Activated CD8-positive, alpha-beta memory T cell treated with anti-CD3 and anti-CD28 coated beads for 4 hours (primary cell): ENCODE data around the gene C12orf75.
"Not testable (repeated sequence)": the region's sequence is repeated elsewhere in the genome, so short reads cannot be mapped to it uniquely, and the experiment has no call there.

ENCODE experiments used
- DNase-seq, 2 donors: peaks; one replicate each; pipeline ENCODE4 v3.0.0-alpha.2; 2020; ENCODE audit warnings: low read depth in 2 of 2

The C12orf75 gene

GRCh38 chr12:105377077-105377476 lies 46.6 kb downstream of the C12orf75 start:
- DNase-seq = no peak

DNA sequence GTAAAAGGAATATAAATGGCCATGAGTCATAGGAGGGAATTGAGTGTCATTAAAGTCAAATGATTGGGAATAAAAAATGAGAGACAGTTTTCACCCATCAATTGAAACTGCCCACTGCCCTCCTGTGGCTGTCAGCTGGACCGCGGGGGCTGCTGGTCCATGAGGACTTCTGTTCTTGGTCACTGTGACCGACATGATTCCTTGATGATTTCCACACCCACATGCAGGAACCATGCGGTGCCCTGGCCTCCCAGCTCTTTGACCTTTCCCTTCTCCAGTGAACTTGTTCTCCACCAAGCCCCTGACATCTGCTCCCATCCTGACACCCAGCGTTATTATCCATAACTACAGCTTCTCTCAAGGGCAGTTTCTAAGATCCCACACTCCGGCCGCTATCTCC lies 48.4 kb downstream of the C12orf75 start:
- DNase-seq = no peak

- DNase-seq = no peak
Observed at GRCh38 chr12:105382771-105383622, 52.5 kb downstream of the C12orf75 start.

GRCh38 chr12:105384220-105384619 lies 53.7 kb downstream of the C12orf75 start:
- DNase-seq = no peak

- DNase-seq = no peak
Observed at GRCh38 chr12:105384916-105385535, 54.5 kb downstream of the C12orf75 start.

DNA sequence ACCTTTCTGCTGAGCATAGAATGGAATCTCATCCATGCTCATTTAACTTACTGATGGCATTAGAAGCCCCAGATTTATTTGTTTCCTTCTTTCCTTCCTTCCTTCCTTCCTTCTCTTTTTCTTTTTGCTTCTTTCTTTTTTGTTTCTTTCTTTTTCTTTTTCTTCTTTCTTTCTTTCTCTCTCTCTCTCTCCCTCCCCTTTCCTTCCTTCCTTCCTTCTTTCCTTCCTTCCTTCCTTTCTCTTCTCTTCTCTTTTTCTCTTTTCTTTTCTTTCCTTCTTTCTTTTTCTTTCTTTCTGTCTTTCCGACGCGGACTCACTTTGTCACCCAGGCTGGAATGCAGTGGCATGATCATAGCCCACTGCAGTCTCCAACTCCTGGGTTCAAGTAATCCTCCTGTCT lies 55.9 kb downstream of the C12orf75 start:
- no peak for DNase-seq

GRCh38 chr12:105391231-105391630 lies 60.7 kb downstream of the C12orf75 start:
- DNase-seq = no peak

DNA sequence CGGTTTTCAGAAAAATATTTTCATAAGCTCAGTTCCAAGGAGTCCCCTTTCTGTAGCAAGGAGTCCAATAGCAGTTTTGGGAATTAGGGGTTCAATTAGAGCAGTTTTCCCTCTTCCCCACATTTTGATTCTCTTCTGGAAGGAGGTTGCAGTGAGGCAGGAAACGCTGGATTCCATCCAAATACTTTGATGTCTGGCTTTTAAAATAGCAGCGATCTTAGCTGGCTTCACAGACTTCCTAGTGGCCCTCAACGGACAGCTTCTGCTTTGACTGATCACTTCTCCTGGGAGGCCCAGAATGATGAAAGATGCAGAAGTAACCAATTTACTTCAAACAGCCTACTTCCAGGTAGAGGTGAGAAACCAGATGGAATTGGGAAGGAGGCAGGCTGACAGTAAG lies 63.1 kb downstream of the C12orf75 start:
- no peak for DNase-seq

DNA sequence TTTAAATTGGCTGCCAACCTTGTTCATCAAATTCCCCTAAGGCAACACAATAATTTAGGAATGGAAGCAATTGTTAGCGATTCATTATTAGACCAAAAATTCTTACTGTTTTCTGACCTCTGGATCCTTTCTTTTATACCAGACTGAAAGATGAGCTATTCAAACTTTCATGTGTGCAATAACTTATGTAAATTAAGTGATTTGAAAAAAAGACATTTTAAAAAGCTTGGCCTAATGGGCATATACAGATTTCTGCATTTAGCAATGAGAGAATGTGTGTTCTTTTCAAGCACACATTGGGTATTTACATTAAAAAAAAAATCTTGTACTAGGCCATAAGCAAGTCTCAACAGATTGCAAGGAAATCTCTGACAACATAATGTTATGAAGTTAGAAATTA lies 65.5 kb downstream of the C12orf75 start:
- DNase-seq = no peak

DNA sequence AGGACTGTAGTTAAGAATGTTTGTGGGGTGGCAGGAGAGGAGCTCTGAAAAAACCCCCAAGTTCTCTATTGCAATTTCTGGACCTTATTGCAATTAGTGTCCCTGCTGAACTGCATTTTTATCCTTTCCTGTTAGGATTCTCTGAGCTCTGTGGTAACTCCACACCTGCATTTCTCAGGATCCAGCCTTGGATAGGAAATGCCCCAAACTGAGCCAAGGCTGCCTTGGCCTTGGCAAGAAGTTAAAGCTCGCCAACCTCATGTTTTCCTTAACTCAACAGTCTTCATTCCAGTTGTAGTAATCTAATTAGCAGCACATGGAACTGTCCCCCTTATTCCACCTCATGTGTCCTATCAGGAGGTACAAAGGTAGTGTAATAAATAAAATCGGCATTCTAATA lies 66.5 kb downstream of the C12orf75 start:
- DNase-seq = no peak

GRCh38 chr12:105398930-105399329 lies 68.4 kb downstream of the C12orf75 start:
- DNase-seq = no peak

DNA sequence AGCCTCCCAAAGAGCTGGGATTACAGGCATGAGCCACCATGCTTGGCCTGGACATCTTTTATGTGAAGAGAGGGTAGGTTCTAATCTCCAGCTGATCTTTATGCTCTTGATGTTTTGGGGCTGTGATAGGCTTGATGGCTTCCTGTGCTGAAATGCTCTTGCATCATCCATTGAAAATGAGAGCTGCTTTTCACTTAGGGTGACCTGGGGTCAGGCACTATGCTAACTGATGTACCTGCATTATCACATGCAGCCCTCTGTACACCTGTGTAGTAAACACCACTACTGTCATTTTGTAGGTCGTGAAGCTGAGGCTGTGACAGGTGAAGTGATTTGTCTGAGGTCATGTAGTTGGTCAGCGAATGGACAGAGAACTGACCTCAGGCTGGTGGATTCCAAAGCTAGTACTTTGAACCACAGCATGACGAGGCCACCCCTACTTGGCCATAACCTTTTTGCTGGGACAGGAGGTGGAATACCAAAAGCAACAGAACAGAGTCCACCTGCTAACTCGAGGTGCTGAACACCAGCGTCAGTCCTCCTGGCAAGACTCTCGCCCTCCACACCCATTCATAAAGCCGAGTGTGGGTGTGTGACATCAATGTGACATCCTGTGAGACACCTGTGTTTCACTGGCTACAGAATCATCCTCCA lies 69.1 kb downstream of the C12orf75 start:
- DNase-seq = no peak

DNA sequence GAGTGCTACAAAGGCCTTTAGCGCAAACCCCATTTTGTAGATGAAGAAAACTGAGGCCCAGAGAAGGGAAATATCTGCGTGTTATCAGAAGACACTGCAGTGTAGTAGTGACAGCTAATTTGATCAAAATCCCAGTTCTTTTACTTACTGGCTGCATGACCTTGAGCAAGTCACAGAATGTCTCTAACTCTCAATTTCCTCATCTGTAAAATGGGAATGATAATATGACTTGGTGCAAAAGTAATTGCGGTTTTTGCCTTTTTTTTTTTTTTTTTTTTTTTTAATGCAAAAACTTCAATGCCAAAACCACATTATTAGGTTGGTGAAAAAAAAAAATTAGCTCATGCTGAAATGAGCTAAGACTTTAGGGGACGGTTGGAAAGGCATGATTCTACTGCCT lies 69.7 kb downstream of the C12orf75 start:
- DNase-seq = no peak

GRCh38 chr12:105401198-105401597 lies 70.7 kb downstream of the C12orf75 start:
- DNase-seq = no peak

DNA sequence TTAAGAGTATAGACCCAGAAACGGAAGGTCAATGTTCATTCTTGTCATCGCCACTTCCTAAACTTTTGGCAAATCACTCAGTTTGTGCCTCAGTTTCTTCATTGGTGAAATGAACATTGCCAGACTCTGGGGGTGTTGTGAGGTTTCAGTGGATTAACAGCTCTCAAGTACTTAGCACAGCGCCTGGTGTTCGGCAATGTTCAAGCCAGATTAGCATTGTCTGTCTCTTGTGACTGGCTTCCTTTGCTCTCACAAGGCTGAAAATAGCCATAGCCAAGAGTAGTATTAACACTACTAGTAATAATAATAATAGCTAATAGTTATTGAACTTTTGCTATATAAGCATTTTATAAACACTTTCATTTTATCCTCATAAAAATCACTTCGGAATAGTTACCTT lies 71.9 kb downstream of the C12orf75 start:
- no peak for DNase-seq

- no peak for DNase-seq
Observed at GRCh38 chr12:105403095-105403494, 72.6 kb downstream of the C12orf75 start.

DNA sequence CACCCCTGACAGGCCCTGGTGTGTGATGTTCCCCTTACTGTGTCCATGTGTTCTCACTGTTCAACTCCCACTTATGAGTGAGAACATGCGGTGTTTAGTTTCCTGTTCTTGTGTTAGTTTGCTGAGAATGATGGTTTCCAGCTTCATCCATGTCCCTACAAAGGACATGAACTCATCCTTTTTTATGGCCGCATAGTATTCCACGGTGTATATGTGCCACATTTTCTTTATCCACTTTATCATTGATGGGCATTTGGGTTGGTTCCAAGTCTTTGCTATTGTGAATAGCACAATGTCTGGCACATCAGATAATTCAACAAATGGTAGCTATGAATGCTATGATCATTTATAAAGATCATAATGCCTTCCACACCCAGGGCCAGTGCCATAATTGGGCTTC lies 73.6 kb downstream of the C12orf75 start:
- DNase-seq = not testable (repeated sequence)

GRCh38 chr12:105406497-105406896 lies 76.0 kb downstream of the C12orf75 start:
- DNase-seq = no peak

DNA sequence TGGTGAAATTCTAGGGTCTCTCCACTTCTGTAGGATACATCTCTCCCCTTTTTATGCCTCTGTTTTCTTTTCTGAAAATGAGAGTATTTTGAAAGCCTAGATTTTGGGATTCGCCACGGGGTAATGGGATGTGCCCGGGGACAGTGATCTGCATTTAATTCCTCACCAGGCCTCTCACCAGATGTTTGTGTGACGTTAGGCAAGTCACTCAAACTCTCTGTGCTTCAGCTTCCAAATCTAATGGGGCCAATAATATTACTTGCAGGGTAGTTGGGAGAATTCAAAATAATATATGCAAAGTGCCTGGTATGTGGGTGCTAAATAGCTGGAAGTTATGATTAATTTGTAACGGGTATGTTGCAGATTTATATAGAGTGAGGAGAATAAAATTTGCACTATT lies 78.8 kb downstream of the C12orf75 start:
- DNase-seq = no peak

DNA sequence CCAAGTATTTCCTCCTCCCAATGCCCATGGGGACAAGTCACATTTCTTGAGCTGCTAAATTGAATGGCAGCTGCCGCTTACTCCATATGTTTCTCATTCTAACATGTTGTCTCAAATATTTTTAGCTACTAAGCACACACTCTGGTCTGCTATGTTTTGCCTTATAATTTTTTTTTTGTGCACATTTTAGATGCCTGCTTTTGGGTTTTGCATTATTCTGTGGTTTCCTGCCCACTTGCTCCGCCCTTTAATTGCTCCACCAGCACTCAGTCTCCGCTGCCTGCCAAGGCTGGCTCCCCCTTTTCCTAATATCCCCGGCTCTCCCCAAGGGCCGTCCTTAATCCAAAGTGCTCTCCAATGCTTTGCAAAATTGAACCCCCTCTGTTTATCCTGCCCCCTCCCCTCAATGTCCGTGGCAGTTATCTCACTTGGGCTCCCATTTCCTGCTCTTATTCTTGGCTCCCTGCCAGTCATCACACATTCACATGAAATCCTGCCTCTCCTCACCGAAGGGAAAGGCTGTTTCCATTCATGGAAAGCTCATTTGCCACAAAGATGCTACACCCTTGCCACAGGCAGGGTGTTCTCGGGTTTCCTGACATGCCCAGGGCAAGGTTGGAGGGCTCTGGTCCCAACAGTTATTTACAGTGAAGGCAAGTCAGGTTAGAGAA lies 79.4 kb downstream of the C12orf75 start:
- DNase-seq = no peak

DNA sequence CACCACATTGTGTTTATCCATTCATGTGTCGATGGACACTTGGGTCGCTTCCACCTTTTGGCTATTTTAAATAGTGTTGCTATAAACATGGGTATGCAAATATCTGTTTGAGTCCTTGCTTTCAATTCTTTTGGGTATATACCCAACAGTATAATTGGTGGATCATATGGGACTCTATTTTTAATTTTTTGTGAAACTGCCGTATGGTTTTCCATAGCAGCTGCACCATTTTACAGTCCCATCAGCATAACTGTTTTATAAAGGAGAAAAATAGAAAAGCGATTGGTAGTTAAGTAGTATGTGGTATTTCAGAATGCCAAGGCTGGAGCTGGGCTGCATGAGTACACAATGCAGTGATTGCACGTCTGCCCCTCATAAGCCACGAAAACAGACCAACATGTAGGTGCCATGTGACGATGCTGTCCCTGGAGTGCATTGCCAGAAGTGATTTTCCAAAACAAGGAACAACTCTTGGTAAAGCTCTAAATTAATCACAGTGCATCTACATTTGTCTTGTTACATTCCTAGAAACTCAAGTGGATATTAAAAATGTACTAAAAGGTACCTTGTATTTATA lies 83.5 kb downstream of the C12orf75 start:
- DNase-seq = no peak

DNA sequence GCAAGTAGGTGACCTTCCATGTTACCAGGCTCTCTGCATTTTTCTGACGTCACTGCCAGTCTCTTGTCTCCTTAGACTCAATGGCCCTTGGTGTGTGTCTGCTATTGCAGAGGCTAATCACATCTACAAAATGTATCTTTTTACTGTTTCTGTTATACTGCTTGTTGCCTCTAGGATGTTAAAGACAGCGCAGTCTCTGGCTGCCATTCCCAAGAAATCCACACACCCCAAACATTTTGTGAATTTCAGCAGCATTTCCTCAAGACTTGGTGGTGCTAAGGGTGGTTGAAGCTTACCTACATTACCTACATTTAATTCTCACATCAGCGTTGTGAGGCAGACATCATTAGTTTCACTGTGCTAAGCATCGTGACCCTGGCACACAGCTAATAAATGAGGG lies 87.2 kb downstream of the C12orf75 start:
- no peak for DNase-seq
